ENCODE data around the gene GULP1.

- no peak for TF ChIP-seq CTCF (IDR thresholded peaks at IDR 0.05)
- no peak for TF ChIP-seq POLR2A (IDR thresholded peaks at IDR 0.05)
These were observed 285.6 kb downstream of the GULP1 start for GRCh38 chr2:188577231-188577630.
